GM12874 (cell line): Measurements from ENCODE around the gene SORCS3.

Experiments
- CTCF ChIP-seq: IDR thresholded peaks from 2 replicates; pipeline ENCODE4 v1.5.1; 2011; ENCODE audit warnings: low read depth, mild to moderate bottlenecking, control low read depth, low read length, moderate library complexity; ENCODE audit not compliant: insufficient read depth

Gene SORCS3

GRCh38 chr10:105029286-105029685, 388.2 kb downstream of the SORCS3 start:
- no peak for TF ChIP-seq CTCF

- no peak for TF ChIP-seq CTCF
These were observed 395.9 kb downstream of the SORCS3 start for GRCh38 chr10:105037022-105037421.

DNA sequence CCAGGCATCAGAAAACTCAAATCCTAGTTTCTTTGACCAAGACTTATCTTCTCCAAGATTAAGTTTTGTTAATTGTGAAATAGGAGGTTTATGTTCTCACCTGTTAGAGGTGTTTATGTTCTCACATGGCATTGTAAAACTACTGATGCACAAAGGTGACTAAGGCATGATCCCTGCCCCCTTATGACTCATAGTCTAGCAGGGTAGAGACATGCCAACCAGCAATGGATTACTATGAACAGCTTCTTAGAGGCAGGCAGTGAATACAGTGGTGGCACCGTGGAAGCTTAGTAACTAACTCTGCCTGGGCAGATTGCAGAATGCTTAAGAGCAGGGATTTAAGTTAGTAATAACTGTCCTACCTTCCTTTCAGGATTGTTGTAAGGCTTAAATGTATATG, 400.9 kb downstream of the SORCS3 start:
- TF ChIP-seq CTCF, result no peak

DNA sequence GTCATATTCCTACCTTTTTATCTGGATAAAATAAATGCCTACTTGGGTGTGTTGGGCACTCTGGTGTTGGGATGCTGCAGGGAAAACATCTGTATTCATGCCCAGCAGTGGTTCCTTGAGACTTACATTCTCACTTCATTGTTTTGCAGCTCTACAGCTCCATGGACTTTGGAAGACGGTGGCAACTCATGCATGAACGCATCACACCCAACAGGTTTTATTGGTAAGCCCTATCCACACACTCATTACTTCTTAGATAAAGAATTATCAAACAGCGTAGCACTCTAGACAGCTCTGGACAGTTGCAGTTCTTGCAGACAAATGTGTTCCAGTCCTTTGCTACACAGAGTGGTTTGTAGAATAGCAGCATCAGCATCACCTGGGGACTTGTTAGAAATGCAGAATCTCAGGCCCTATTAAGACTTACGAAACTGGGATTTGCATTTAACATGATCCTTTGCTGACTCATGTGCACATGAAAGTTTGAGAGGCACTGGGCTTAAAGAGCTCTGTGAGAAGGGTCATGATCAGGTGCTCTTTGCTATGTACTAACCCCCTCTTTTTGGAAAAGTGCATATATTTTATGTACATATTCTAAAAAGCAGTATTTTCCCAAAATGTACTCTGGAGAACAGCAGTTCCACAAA, 401.9 kb downstream of the SORCS3 start:
- no peak for TF ChIP-seq CTCF

- TF ChIP-seq CTCF, result no peak
These were observed 403.8 kb downstream of the SORCS3 start for GRCh38 chr10:105044902-105045301.

DNA sequence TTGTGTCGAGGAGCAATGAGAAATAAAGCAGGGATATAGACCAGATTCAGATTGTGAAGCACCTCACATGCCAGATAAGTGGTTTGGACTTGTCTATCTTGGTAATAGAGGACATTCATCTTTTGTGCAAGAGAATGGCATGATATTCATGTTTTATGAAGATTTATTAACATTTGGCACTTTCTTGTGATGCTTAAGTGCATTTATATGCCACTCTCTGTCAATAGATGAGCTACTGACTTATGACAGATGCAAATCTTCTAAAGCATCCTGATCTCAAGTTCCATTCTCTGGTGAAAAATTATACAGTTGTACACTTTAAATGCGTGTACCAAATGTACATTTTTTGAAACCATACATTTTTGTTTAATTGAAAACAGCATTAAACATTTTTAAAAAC, 415.3 kb downstream of the SORCS3 start:
- no peak for TF ChIP-seq CTCF

- no peak for TF ChIP-seq CTCF
These were observed 421.9 kb downstream of the SORCS3 start for GRCh38 chr10:105062951-105063350.
